Dermis blood vessel endothelial cell (primary cell): Measurements from ENCODE around the gene KCNK7. TPM values are rescaled to one million over a fixed set of nuclear protein-coding genes. Genes with fewer than 3 reads are reported as not detected.

Experiments
- DNase-seq: peaks from one replicate; pipeline ENCODE4 v3.0.0; 2010
- total RNA-seq: library from RNA; depleted of rRNA; stranded (reverse); fragments of >200 nt; gene quantifications from 2 replicates; pipeline ENCODE4 v1.2.3, GENCODE V29; 2014

KCNK7 gene
- total RNA-seq, 1 donor from 2014 or later = 0.17 TPM

- DNase-seq = no peak
Measured at GRCh38 chr11:65554842-65555430, 40.7 kb downstream of the KCNK7 start.

- no peak for DNase-seq
Measured at GRCh38 chr11:65554057-65554818, 41.4 kb downstream of the KCNK7 start.

DNA sequence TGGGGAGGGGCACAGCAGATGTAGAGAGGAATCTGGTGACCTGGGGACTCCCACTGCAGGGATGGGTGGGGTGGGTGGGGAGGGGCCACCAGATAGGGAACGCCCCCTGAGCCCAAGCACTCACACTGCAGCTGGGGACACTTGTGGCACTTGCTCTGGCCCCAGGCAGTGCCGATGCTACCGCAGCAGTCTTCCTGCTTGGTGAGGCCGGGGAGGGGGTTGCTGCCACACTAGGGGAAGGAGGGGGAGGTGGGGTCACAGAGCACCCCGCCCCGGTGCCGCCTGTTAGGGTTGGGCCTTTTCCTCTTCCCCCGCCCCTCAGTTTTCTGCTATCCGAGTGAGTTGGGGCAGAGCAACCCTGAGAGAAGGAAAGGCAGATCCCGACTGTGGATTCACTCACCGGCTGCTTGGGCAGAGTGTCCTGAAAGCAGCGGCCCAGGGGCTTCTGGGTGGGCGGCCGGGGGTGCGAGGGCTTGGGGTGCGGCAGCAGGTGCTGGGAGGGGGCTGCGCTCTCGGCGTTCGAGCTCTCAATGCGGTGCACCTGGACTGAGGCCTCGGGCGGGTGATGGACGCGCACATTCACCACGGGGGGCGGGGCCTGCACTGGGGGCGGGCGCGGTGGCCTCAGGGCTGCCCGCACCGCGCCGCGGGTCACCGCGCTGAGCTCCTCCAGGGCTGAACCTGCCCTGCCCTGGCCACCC lies 42.1 kb downstream of the KCNK7 start:
- DNase-seq = no peak

DNA sequence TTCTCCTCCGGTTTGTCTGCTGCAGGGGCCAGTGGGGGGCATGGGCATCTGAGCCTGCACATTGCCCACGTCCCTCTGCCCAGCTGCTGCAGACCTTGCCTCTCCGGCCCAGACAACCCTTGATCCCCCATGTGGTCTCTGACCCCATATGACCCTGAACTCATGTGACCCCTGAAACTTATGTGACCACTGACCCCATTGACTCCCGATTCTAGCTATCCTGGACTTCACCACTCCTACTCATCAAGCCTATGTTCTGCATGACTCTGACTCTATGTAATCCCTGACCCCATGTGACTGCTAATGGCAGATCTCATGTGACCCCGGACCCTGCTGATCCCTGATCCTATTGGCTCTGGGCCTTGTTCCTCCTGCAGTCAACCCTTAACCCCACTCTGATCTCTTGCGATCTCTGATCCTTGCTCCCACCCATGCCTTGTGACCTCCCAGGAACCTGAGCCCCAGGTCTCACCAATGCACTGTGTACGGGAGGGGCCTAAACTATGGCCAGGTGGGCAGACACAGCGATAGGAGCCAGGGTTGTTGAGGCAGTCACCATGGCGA lies 43.1 kb downstream of the KCNK7 start:
- no peak for DNase-seq

DNA sequence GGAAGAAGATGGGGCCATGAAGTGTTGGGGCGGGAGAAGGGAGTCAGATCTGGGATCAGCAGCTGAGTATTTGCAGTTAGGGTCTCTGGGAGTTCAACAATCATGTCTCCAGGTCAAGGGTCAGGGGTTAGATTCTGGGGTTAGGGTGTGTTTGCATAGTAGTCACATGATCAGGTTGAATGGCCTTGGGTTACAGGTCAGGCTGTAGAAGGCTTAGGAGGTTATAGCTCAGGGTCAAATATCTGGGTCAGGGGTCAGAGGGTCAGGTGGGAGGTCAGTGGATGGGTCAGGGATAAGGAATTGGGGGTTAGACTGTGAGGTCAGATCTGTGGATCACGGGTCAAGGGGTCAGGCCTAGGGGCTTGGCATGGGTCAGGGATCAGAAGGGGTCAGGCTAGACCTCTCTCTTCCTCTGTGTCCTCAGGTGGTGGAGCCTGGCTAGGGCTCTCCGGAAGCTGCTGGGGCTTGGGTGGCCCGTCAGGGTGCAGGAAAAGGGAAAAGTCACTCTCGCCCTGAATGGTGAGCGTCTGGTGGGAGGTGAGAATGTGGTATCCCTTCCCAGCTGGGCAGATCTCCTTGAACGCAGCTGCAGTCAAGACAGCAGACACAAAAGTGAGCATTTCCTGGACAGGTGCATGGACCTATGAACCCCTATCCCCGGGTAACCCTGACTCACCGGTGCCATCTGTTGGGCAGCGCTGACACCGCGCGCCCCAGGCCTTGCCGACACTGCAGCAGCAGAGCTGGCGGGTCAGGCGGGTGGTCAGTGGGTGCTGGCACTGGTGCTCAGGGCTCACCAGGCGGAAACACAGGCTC lies 43.8 kb downstream of the KCNK7 start:
- peak; percentile 72 for DNase-seq

- no peak for DNase-seq
Measured at GRCh38 chr11:65549096-65549495, 46.5 kb downstream of the KCNK7 start.

- DNase-seq = no peak
Measured at GRCh38 chr11:65548395-65548794, 47.2 kb downstream of the KCNK7 start.

- DNase-seq = no peak
Measured at GRCh38 chr11:65547446-65548125, 48.0 kb downstream of the KCNK7 start.

DNA sequence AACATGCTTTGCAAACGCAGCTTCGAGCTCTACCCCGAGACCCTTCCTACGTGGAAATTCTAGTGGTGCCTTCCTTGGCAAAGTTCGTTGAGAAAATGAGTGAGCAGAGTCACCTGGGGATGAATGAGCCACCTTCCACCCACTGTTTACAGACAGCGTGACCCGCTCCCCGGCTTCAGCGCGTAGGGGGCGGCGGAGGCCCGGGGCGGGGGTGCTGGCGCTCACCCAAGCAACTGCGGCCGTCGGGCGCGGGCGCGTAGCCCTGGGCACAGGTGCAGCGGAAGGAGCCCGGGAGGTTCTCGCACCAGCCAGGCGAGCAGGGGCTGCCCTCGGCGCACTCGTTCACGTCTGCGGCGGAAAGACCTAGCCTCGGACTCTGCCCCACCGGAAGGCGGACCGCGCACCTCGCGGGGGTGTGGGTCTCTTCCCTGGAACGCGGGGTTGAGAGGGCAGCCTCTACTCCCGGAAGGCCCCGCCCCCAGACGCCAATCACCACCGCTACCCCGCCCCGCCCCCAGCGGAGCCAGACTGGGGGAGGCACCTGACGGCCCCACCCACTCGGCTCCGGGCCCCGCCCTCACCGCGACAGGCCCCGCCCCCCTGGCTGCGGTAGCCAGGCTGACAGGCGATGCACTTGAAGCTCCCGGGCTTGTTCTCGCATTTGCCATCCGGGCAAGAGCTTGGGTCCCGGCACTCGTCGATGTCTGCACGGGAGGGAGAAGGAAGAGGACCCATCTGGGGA lies 49.2 kb downstream of the KCNK7 start:
- peak; percentile 69 for DNase-seq

DNA sequence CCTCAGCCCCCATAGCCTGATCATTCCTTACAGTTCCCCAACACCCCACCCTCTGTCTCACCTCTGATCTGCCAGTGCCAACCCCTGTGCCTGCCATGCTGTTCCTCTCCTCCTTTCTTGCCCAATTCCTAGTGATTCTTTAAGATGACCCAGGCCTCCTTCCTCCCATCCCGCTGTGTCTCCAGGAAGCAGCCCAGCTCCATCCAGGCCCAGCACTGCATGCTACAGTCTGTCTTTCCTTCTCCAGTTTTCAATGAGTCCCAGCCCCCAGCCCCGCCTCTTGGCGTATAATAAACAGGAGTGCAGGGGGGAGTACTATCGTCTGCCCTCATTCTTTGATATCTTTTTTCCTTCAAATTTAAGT lies 49.8 kb downstream of the KCNK7 start:
- no peak for DNase-seq

Other genes starting within 250 kb of the KCNK7 start
- 0.17 and 0.23 TPM in 2 replicates for gene TIGD3, start 241.0 kb downstream of the KCNK7 start, total RNA-seq
- gene SLC25A45, start 213.2 kb downstream of the KCNK7 start, total RNA-seq = 1.0 and 3.3 TPM in 2 replicates
- gene FRMD8, start 209.2 kb downstream of the KCNK7 start, total RNA-seq = 152 and 238 TPM in 2 replicates
- 50.4 and 189 TPM in 2 replicates for gene NEAT1, start 173.0 kb downstream of the KCNK7 start, total RNA-seq
- gene MALAT1, start 96.8 kb downstream of the KCNK7 start, total RNA-seq = 2,930 and 8,332 TPM in 2 replicates
- gene SCYL1, start 70.7 kb downstream of the KCNK7 start, total RNA-seq = 67.4 and 71.3 TPM in 2 replicates
- gene LTBP3, start 37.4 kb downstream of the KCNK7 start, total RNA-seq = 31.1 and 48.2 TPM in 2 replicates
- 38.7 and 47.5 TPM in 2 replicates for gene ZNRD2, start 25.3 kb downstream of the KCNK7 start, total RNA-seq
- gene FAM89B, start 23.3 kb downstream of the KCNK7 start, total RNA-seq = 23.3 and 24.8 TPM in 2 replicates
- gene EHBP1L1, start 19.7 kb downstream of the KCNK7 start, total RNA-seq = 15.7 and 15.9 TPM in 2 replicates
- 118 and 171 TPM in 2 replicates for gene MAP3K11, start 18.4 kb upstream of the KCNK7 start, total RNA-seq
- gene PCNX3, start 20.0 kb upstream of the KCNK7 start, total RNA-seq = 18.0 and 34.8 TPM in 2 replicates
- gene SIPA1, start 42.3 kb upstream of the KCNK7 start, total RNA-seq = 72.2 and 102 TPM in 2 replicates
- 17.3 and 17.7 TPM in 2 replicates for gene RELA, start 67.1 kb upstream of the KCNK7 start, total RNA-seq
- gene KAT5, start 116.5 kb upstream of the KCNK7 start, total RNA-seq = 35.7 and 38.5 TPM in 2 replicates
- gene RNASEH2C, start 125.0 kb upstream of the KCNK7 start, total RNA-seq = 30.6 and 96.1 TPM in 2 replicates
- gene AP5B1, start 185.2 kb upstream of the KCNK7 start, total RNA-seq = 11.6 and 13.8 TPM in 2 replicates
- not detected in 2 replicates for gene OVOL1, start 191.3 kb upstream of the KCNK7 start, total RNA-seq
- 0.17 and 0.33 TPM in 2 replicates for gene SNX32, start 238.2 kb upstream of the KCNK7 start, total RNA-seq